Measurements from ENCODE around the gene ZNF391. TPM values are rescaled to one million over a fixed set of nuclear protein-coding genes. Genes with fewer than 3 reads are reported as not detected.

Gene ZNF391
- total RNA-seq, 4 donors from 2014 or later = 2.7 to 15.9 (median 5.4) TPM

DNA sequence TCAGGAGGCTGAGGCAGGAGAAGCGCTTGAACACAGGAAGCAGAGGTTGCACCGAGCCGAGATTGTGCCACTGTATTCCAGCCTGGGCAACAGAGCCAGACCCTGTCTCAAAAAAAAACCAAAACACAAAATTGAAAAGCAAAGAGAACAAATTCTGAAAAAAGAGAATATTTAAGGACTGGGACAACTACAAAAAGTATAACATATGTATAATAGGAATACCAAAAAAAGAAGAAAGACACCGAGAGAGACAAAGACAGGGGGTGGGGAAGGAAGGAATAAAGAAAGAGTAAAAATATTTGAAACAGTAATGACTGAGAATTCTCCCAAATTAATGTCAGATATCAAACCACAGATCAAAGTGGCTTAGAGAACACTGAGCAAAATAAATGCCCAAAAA is 5.5 kb upstream of the ZNF391 start:
- no peaks in the 10 kb centered on the region for H3K9me3 ChIP-seq
- H3K27me3 ChIP-seq = no peaks in the 10 kb centered on the region
- peaks cover 0 to 4% (median 0%) of the 10 kb centered on the region in 3 donors for H3K4me1 ChIP-seq
- 69 to 95% methylated on average over 3 to 4 of the region's 4 CpGs for WGBS, 2 donors (ENCODE audit: low coverage in 1 of 2)
- TF ChIP-seq, protein P1, sequence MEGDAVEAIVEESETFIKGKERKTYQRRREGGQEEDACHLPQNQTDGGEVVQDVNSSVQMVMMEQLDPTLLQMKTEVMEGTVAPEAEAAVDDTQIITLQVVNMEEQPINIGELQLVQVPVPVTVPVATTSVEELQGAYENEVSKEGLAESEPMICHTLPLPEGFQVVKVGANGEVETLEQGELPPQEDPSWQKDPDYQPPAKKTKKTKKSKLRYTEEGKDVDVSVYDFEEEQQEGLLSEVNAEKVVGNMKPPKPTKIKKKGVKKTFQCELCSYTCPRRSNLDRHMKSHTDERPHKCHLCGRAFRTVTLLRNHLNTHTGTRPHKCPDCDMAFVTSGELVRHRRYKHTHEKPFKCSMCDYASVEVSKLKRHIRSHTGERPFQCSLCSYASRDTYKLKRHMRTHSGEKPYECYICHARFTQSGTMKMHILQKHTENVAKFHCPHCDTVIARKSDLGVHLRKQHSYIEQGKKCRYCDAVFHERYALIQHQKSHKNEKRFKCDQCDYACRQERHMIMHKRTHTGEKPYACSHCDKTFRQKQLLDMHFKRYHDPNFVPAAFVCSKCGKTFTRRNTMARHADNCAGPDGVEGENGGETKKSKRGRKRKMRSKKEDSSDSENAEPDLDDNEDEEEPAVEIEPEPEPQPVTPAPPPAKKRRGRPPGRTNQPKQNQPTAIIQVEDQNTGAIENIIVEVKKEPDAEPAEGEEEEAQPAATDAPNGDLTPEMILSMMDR (IDR thresholded peaks at IDR 0.05) = no peak
- TF ChIP-seq EP300 (IDR thresholded peaks at IDR 0.05) = no peak
- no peak for TF ChIP-seq POLR2AphosphoS5 (IDR thresholded peaks at IDR 0.05)
- no peak for TF ChIP-seq POLR2A (IDR thresholded peaks at IDR 0.05)
- ATAC-seq = no peak
- no peak overlapping the region for H3K27ac ChIP-seq
- H3K4me3 ChIP-seq = no peak overlapping the region
- H3K36me3 ChIP-seq = no peaks in the 10 kb centered on the region

DNA sequence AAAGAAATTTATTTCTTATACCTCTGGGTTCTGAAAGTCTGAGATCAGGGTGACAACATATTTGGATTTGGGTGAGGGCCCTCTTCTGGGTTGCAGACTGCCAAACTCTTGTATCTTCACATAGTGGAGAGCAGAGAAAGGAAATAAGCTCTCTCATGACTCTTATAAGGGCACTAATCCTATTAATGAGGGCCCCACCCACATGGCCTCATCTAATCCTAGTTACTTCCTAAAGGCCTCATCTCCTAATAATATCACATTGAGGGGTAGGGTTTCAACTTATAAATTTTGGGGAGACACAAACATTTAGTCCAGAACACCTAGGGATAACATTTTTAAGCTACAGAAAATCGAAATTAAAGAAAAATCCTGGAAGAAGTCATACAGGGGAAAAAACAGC is 5.1 kb upstream of the ZNF391 start:
- Histone ChIP-seq H3K9me3 (no peaks in the 10 kb centered on the region), H3K4me1 (peaks cover 0 to 8% (median 0%) of the 10 kb centered on the region in 3 donors), H3K36me3 (no peaks in the 10 kb centered on the region), H3K4me3 (no peak overlapping the region), H3K27me3 (no peaks in the 10 kb centered on the region), H3K27ac (no peak overlapping the region)
- TF ChIP-seq, protein P1 (IDR thresholded peaks at IDR 0.05) = no peak
- TF ChIP-seq EP300 (IDR thresholded peaks at IDR 0.05) (no peak), POLR2A (IDR thresholded peaks at IDR 0.05) (no peak), POLR2AphosphoS5 (IDR thresholded peaks at IDR 0.05) (no peak)
- WGBS, 2 donors (ENCODE audit: low coverage in 1 of 2) = 78% methylated on average over 1 of the region's 1 CpG; no CpG with 5 or more reads in 1 of the 2 donors
- ATAC-seq = no peak

DNA sequence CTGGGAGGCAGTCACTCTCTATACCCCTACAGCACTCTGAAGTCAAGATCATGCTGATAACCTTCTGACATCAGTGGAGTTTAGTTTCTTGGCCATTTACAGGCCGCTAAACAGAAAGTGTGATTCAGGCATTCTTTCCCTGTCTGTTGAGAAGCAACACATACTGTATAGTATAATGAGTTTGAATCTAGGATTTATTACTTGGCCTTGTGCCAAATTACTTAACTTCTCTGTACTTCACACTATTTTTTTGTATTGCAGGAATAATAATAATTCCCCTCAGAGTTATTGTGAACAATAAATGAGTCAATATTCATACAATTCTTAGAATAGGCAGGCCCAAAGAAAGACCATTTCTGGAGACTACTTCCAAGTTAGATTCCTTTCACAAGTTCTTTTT is 4.1 kb downstream of the ZNF391 start:
- no peak overlapping the region for H3K27ac ChIP-seq
- TF ChIP-seq, protein P1 (IDR thresholded peaks at IDR 0.05) = no peak
- H3K9me3 ChIP-seq = no peaks in the 10 kb centered on the region
- H3K27me3 ChIP-seq = no peaks in the 10 kb centered on the region
- 71% methylated on average over 1 of the region's 1 CpG; no CpG with 5 or more reads in 1 of the 2 donors for WGBS, 2 donors (ENCODE audit: low coverage in 1 of 2)
- H3K36me3 ChIP-seq = peaks cover 0 to 5% of the 10 kb centered on the region in 2 donors
- H3K4me3 ChIP-seq = no peak overlapping the region
- no peak for ATAC-seq
- H3K4me1 ChIP-seq = peaks cover 0 to 20% (median 3%) of the 10 kb centered on the region in 3 donors

DNA sequence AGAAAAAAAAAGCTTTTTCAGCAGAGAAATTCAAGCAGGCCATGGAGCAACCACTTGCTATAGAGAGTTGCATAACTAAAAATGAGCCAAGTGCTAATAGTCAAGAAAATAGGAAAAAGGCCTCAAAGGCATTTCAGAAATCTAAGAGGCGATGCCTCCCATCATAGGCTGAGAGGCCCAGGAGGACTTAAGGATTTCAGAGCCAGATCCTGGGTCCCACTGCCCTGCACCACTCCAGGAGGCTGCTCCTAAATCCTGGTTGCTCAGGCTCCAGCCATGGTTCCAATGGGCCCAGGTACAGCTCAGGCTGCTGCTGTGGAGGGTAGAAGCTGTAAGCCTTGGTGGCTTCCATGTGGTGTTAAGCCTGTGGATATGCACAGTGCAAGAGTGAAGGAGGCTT is 5.5 kb downstream of the ZNF391 start:
- no peak for ATAC-seq

More for the DNA sequence above, 5.5 kb downstream of the ZNF391 start:
- Histone ChIP-seq H3K4me1 (peaks cover 0 to 10% (median 3%) of the 10 kb centered on the region in 3 donors), H3K27me3 (no peaks in the 10 kb centered on the region), H3K4me3 (no peak overlapping the region), H3K36me3 (peaks cover 0 to 12% of the 10 kb centered on the region in 2 donors), H3K27ac (no peak overlapping the region), H3K9me3 (peaks cover 0 to under 1% (median 0%) of the 10 kb centered on the region in 3 donors)
- WGBS, 2 donors (ENCODE audit: low coverage in 1 of 2) = 86 to 89% methylated on average over 1 of the region's 1 CpG
- TF ChIP-seq, protein P1 (IDR thresholded peaks at IDR 0.05) = no peak
- no peak for TF ChIP-seq POLR2A (IDR thresholded peaks at IDR 0.05)
- TF ChIP-seq EP300 (IDR thresholded peaks at IDR 0.05) = no peak
- TF ChIP-seq POLR2AphosphoS5 (IDR thresholded peaks at IDR 0.05) = no peak

Data from gastroesophageal sphincter (tissue), 4 donors.